ENCODE data around the gene BEND7.

- TF ChIP-seq CTCF (IDR thresholded peaks at IDR 0.05; ENCODE audit: borderline replicate concordance, extremely low read depth, low read length, poor library complexity, severe bottlenecking) (no peak), EZH2 (IDR thresholded peaks at IDR 0.05; ENCODE audit: borderline replicate concordance, low read depth, low read length, severe bottlenecking) (no peak)
These were observed 127.7 kb downstream of the BEND7 start for GRCh38 chr10:13401142-13401541.
